ENCODE measurements around the gene SPTLC3.

SPTLC3 gene

DNA sequence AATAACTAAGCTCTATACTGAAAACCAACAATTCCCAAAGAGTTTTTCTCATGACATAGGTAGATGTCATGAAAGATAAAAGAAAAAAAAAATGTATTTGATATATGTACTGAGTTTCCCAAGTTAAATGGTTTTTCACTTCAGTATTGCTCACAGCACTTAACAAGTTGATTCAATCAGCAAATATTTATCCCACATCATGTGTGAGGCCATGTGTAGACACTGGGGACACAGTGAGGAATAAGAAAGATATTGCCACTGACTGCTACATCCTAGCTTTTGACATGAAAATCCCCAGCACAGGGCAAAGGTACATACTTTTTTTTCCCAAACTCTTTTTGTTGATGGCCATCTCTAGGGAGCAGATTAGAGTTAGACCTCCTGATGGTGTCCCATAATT lies 25.3 kb downstream of the SPTLC3 start:
- Histone ChIP-seq H3K36me3 (no peaks in the 10 kb centered on the region), H3K27ac (no peak overlapping the region), H3K4me3 (ENCODE audit: low read depth in 1 of 2, low read length in 1 of 2) (no peak overlapping the region), H3K27me3 (no peaks in the 10 kb centered on the region), H3K4me1 (ENCODE audit: control insufficient read depth in 1 of 2, insufficient read depth in 1 of 2, low read depth in 1 of 2, low read length in 1 of 2) (no peaks in the 10 kb centered on the region), H3K9me3 (no peaks in the 10 kb centered on the region)
- TF ChIP-seq CTCF (IDR thresholded peaks at IDR 0.05), result no peak

GRCh38 chr20:13034936-13035335 lies 26.2 kb downstream of the SPTLC3 start:
- no peaks in the 10 kb centered on the region for H3K36me3 ChIP-seq
- H3K27me3 ChIP-seq, result no peaks in the 10 kb centered on the region
- H3K27ac ChIP-seq, result no peak overlapping the region
- no peaks in the 10 kb centered on the region for H3K4me1 ChIP-seq (ENCODE audit: control insufficient read depth in 1 of 2, insufficient read depth in 1 of 2, low read depth in 1 of 2, low read length in 1 of 2)
- no peaks in the 10 kb centered on the region for H3K9me3 ChIP-seq
- no peak for TF ChIP-seq CTCF (IDR thresholded peaks at IDR 0.05)
- no peak overlapping the region for H3K4me3 ChIP-seq (ENCODE audit: low read depth in 1 of 2, low read length in 1 of 2)

GRCh38 chr20:13035399-13036152 lies 26.8 kb downstream of the SPTLC3 start:
- Histone ChIP-seq H3K4me3 (ENCODE audit: low read depth in 1 of 2, low read length in 1 of 2) (no peak overlapping the region), H3K27me3 (no peaks in the 10 kb centered on the region), H3K9me3 (no peaks in the 10 kb centered on the region), H3K27ac (no peak overlapping the region), H3K36me3 (no peaks in the 10 kb centered on the region), H3K4me1 (ENCODE audit: control insufficient read depth in 1 of 2, insufficient read depth in 1 of 2, low read depth in 1 of 2, low read length in 1 of 2) (no peaks in the 10 kb centered on the region)
- no peak for TF ChIP-seq CTCF (IDR thresholded peaks at IDR 0.05)

DNA sequence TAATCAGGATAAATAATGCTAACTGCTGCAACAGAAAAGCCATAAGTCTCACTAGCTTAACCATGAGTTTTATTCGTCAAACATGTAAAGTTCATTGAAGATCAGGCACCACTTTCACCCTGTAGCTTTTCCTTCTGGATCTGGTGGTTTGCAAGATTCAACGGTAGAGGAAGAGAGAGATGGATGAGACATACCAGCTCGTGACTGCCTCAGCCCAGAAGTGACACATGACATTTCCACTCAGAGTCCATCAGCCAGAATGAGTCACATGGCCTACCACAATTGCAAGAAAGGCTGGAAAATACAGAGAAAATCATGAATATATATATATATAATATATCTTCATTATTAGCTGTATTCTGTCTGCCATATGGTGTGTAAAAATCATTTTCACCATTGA lies 29.0 kb downstream of the SPTLC3 start:
- Histone ChIP-seq H3K4me3 (ENCODE audit: low read depth in 1 of 2, low read length in 1 of 2) (no peak overlapping the region), H3K4me1 (ENCODE audit: control insufficient read depth in 1 of 2, insufficient read depth in 1 of 2, low read depth in 1 of 2, low read length in 1 of 2) (no peaks in the 10 kb centered on the region), H3K9me3 (no peaks in the 10 kb centered on the region), H3K27ac (no peak overlapping the region), H3K27me3 (no peaks in the 10 kb centered on the region), H3K36me3 (no peaks in the 10 kb centered on the region)
- no peak for TF ChIP-seq CTCF (IDR thresholded peaks at IDR 0.05)

GRCh38 chr20:13041574-13042457 lies 33.0 kb downstream of the SPTLC3 start:
- Histone ChIP-seq H3K36me3 (no peaks in the 10 kb centered on the region), H3K27me3 (no peaks in the 10 kb centered on the region), H3K27ac (no peak overlapping the region), H3K4me1 (ENCODE audit: control insufficient read depth in 1 of 2, insufficient read depth in 1 of 2, low read depth in 1 of 2, low read length in 1 of 2) (no peaks in the 10 kb centered on the region), H3K9me3 (no peaks in the 10 kb centered on the region), H3K4me3 (ENCODE audit: low read depth in 1 of 2, low read length in 1 of 2) (no peak overlapping the region)
- no peak for TF ChIP-seq CTCF (IDR thresholded peaks at IDR 0.05)

Data from neutrophil (primary cell).